ENCODE measurements around the gene ERICH2. TPM values are rescaled to one million over a fixed set of nuclear protein-coding genes. Genes with fewer than 3 reads are reported as not detected.

Gene ERICH2
- total RNA-seq, 1 experiment from 2014 or later, result 7.2 TPM

DNA sequence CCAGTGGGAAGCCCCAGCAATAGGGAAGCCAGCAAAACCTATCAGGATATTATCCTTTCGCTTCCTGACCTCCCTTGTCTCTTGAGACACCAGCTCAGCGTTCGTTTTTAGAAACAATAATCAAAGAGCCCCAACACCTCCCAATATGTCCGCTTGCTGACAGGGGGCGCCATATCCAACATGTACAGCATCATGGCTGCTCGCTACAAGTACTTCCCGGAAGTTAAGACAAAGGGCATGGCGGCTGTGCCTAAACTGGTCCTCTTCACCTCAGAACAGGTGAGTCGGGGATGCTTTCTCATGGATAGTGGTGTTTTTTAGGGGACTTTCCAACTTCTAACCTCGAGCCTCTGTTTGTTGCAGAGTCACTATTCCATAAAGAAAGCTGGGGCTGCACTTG lies 75.2 kb downstream of the ERICH2 start:
- ChIA-PET CTCF (interaction anchor here (0.6 to 1.4 kb wide), 3 partner anchors 27 to 32 kb away, joined by 3 to 5 read pairs (median 3); partner anchors contain the start of gene GAD1), POLR2A (interaction anchor here (0.8 to 1.0 kb wide), 3 partner anchors 12 to 84 kb away, joined by 3 to 5 read pairs (median 4); no protein-coding TSS in a partner anchor)
- intact Hi-C loops (cut with micrococcal nuclease), result no loop called here
- BruUV-seq (replicated peaks), result no TSS peak
- DNase-seq (ENCODE audit: unreplicated experiment), result no peak
- no peaks in the 10 kb centered on the region for H3K27me3 Mint-ChIP-seq (ENCODE audit: insufficient read depth, unreplicated experiment)
- peaks cover 4% of the 10 kb centered on the region for H3K9me3 Mint-ChIP-seq (ENCODE audit: unreplicated experiment)
- H3K36me3 Mint-ChIP-seq (ENCODE audit: insufficient read depth, unreplicated experiment), result peaks cover 4% of the 10 kb centered on the region
- H3K4me1 Mint-ChIP-seq (ENCODE audit: insufficient read depth, unreplicated experiment), result peaks cover 13% of the 10 kb centered on the region
- TF ChIP-seq, protein P1, sequence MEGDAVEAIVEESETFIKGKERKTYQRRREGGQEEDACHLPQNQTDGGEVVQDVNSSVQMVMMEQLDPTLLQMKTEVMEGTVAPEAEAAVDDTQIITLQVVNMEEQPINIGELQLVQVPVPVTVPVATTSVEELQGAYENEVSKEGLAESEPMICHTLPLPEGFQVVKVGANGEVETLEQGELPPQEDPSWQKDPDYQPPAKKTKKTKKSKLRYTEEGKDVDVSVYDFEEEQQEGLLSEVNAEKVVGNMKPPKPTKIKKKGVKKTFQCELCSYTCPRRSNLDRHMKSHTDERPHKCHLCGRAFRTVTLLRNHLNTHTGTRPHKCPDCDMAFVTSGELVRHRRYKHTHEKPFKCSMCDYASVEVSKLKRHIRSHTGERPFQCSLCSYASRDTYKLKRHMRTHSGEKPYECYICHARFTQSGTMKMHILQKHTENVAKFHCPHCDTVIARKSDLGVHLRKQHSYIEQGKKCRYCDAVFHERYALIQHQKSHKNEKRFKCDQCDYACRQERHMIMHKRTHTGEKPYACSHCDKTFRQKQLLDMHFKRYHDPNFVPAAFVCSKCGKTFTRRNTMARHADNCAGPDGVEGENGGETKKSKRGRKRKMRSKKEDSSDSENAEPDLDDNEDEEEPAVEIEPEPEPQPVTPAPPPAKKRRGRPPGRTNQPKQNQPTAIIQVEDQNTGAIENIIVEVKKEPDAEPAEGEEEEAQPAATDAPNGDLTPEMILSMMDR (IDR thresholded peaks at IDR 0.05; ENCODE audit: unreplicated experiment), result no peak
- no peak overlapping the region for H3K4me3 Mint-ChIP-seq (ENCODE audit: unreplicated experiment)
- no peak overlapping the region for H3K27ac Mint-ChIP-seq (ENCODE audit: low read depth, unreplicated experiment)

DNA sequence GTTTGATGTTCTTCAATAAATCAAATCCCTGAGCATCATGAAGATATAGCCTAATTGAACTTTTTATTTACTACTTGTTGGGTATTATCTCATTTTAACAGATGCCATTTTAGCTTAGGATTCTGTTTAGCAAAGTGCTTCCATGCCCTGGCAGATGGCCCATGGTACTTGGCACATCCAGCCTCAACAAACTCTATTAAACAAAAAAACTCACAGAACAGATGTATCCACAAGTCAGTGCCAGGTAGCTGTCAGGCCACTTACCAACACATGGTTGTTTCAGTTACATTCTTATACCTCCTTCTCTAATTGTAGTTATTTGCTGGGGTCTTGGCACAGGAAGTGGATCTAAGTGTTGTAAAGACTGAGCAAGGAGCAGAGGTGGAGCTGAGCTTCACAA lies 76.1 kb downstream of the ERICH2 start:
- peaks cover 4% of the 10 kb centered on the region for H3K36me3 Mint-ChIP-seq (ENCODE audit: insufficient read depth, unreplicated experiment)
- TF ChIP-seq, protein P1 (IDR thresholded peaks at IDR 0.05; ENCODE audit: unreplicated experiment), result no peak
- H3K27me3 Mint-ChIP-seq (ENCODE audit: insufficient read depth, unreplicated experiment), result no peaks in the 10 kb centered on the region
- H3K27ac Mint-ChIP-seq (ENCODE audit: low read depth, unreplicated experiment), result no peak overlapping the region
- DNase-seq (ENCODE audit: unreplicated experiment), result no peak
- ChIA-PET CTCF (interaction anchor here (1.0 kb wide), 1 partner anchor 34 kb away, joined by 3 read pairs; no protein-coding TSS in a partner anchor), POLR2A (interaction anchor here (0.9 kb wide), 1 partner anchor 12 kb away, joined by 3 read pairs; no protein-coding TSS in a partner anchor)
- peaks cover 13% of the 10 kb centered on the region for H3K4me1 Mint-ChIP-seq (ENCODE audit: insufficient read depth, unreplicated experiment)
- no peak overlapping the region for H3K4me3 Mint-ChIP-seq (ENCODE audit: unreplicated experiment)
- H3K9me3 Mint-ChIP-seq (ENCODE audit: unreplicated experiment), result peaks cover 7% of the 10 kb centered on the region
- intact Hi-C loops (cut with micrococcal nuclease), result no loop called here
- BruUV-seq (replicated peaks), result no TSS peak

DNA sequence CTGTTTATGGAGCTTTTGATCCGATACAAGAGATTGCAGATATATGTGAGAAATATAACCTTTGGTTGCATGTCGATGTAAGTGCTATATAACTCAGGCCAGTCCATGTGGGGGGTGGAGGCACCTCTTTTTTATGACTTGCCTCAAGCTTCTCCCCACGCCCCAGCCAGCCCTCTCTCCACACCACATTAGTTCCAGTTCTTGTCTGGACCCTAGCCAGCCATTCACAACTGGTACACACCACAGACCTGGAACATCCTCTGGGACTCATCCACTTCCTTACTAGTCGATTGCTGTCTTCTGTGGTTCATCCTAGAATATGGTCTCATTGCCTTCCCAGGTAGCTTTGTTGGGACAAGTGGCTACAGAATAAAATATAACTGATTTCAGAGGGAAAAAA lies 77.5 kb downstream of the ERICH2 start:
- no peak overlapping the region for H3K4me3 Mint-ChIP-seq (ENCODE audit: unreplicated experiment)
- ChIA-PET CTCF (interaction anchor here (1.3 kb wide), 1 partner anchor 25 kb away, joined by 4 read pairs; no protein-coding TSS in a partner anchor), POLR2A (no interaction called here)
- peaks cover 4% of the 10 kb centered on the region for H3K36me3 Mint-ChIP-seq (ENCODE audit: insufficient read depth, unreplicated experiment)
- peaks cover 7% of the 10 kb centered on the region for H3K9me3 Mint-ChIP-seq (ENCODE audit: unreplicated experiment)
- H3K27ac Mint-ChIP-seq (ENCODE audit: low read depth, unreplicated experiment), result no peak overlapping the region
- peaks cover 11% of the 10 kb centered on the region for H3K4me1 Mint-ChIP-seq (ENCODE audit: insufficient read depth, unreplicated experiment)
- H3K27me3 Mint-ChIP-seq (ENCODE audit: insufficient read depth, unreplicated experiment), result no peaks in the 10 kb centered on the region
- BruUV-seq (replicated peaks), result no TSS peak
- intact Hi-C loops (cut with micrococcal nuclease), result no loop called here
- DNase-seq (ENCODE audit: unreplicated experiment), result no peak
- TF ChIP-seq, protein P1 (IDR thresholded peaks at IDR 0.05; ENCODE audit: unreplicated experiment), result no peak

Other genes starting within 250 kb of the ERICH2 start
- not detected in 2 replicates for gene SP5, start 55.0 kb upstream of the ERICH2 start, total RNA-seq (2022)
- 1.6 and 2.5 TPM in 2 replicates for gene GAD1, start 46.5 kb downstream of the ERICH2 start, total RNA-seq (2022)
- 140 and 168 TPM in 2 replicates for gene GORASP2, start 158.9 kb downstream of the ERICH2 start, total RNA-seq (2022)

All from MCF 10A (cell line).